Measurements from ENCODE around the gene ZFYVE21.
"Not testable (repeated sequence)": the region's sequence is repeated elsewhere in the genome, so short reads cannot be mapped to it uniquely, and the experiment has no call there.

Gene ZFYVE21

GRCh38 chr14:103772078-103772712, 56.6 kb downstream of the ZFYVE21 start:
- DNase-seq: no peak

GRCh38 chr14:103773521-103773920, 57.9 kb downstream of the ZFYVE21 start:
- no peak for DNase-seq

- DNase-seq: no peak
Measured at GRCh38 chr14:103775506-103775905, 59.9 kb downstream of the ZFYVE21 start.

- not testable (repeated sequence) for DNase-seq
Measured at GRCh38 chr14:103776319-103776718, 60.7 kb downstream of the ZFYVE21 start.

GRCh38 chr14:103782376-103782775, 66.8 kb downstream of the ZFYVE21 start:
- no peak for DNase-seq

Data from GDM1 (cell line).